ENCODE results near the gene CTPS2. TPM values are rescaled to one million over a fixed set of nuclear protein-coding genes. Genes with fewer than 3 reads are reported as not detected.

CTPS2 gene
- total RNA-seq, 1 donor from 2014 or later, result 78.1 TPM

DNA sequence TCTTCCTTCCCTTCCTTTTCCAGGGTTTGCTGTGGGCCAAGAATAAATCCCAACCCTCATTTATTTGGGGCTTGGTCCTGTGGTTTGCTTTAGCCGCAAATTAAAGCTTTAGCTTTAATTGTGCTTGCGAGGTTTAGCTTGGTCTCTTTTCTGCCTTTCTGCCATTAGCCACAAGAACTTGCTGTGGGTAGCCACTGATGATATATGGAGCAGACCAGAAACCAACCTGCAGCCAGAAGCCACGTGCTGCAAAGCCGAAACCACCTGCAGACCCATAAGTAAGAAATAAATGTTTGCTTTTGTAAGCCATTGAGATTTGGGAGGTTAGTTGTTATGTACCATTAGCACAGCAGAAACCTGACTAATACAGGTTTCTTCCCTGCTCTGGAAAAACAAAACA lies 152.3 kb downstream of the CTPS2 start:
- Mint-ChIP-seq H3K27me3 (ENCODE audit: low read depth) (no peaks in the 10 kb centered on the region), H3K36me3 (no peaks in the 10 kb centered on the region), H3K9me3 (peaks cover 6% of the 10 kb centered on the region), H3K4me3 (no peak overlapping the region), H3K27ac (no peak overlapping the region), H3K4me1 (no peaks in the 10 kb centered on the region)
- TF ChIP-seq, protein P1, sequence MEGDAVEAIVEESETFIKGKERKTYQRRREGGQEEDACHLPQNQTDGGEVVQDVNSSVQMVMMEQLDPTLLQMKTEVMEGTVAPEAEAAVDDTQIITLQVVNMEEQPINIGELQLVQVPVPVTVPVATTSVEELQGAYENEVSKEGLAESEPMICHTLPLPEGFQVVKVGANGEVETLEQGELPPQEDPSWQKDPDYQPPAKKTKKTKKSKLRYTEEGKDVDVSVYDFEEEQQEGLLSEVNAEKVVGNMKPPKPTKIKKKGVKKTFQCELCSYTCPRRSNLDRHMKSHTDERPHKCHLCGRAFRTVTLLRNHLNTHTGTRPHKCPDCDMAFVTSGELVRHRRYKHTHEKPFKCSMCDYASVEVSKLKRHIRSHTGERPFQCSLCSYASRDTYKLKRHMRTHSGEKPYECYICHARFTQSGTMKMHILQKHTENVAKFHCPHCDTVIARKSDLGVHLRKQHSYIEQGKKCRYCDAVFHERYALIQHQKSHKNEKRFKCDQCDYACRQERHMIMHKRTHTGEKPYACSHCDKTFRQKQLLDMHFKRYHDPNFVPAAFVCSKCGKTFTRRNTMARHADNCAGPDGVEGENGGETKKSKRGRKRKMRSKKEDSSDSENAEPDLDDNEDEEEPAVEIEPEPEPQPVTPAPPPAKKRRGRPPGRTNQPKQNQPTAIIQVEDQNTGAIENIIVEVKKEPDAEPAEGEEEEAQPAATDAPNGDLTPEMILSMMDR (IDR thresholded peaks at IDR 0.05; ENCODE audit: unreplicated experiment), result no peak
- no peak for DNase-seq (ENCODE audit: low spot score in 2 of 2, unreplicated experiment in 2 of 2)

DNA sequence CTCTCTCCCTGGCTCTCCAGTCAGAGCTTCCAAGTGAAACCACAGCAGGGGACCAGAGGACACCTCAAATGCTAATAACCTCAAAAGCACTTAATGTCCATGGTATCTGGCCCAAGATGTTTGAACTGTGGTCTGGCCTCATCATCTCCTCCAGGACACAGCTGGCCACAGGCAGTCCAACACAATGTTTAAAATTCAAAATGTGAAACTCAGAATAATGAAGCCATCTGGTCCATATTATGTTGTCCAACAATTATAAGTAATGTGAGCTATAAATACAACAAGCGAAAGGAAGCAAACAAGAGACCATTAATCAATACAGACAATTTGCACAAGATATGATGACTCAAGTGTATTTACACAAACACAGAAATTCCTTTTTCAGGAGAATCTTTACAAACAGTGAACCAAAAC lies 153.3 kb downstream of the CTPS2 start:
- TF ChIP-seq, protein P1 (IDR thresholded peaks at IDR 0.05; ENCODE audit: unreplicated experiment), result no peak
- H3K36me3 Mint-ChIP-seq, result no peaks in the 10 kb centered on the region
- H3K9me3 Mint-ChIP-seq, result peaks cover 6% of the 10 kb centered on the region
- no peak overlapping the region for H3K27ac Mint-ChIP-seq
- H3K27me3 Mint-ChIP-seq (ENCODE audit: low read depth), result no peaks in the 10 kb centered on the region
- H3K4me1 Mint-ChIP-seq, result no peaks in the 10 kb centered on the region
- no peak for DNase-seq (ENCODE audit: low spot score in 2 of 2, unreplicated experiment in 2 of 2)
- H3K4me3 Mint-ChIP-seq, result no peak overlapping the region

DNA sequence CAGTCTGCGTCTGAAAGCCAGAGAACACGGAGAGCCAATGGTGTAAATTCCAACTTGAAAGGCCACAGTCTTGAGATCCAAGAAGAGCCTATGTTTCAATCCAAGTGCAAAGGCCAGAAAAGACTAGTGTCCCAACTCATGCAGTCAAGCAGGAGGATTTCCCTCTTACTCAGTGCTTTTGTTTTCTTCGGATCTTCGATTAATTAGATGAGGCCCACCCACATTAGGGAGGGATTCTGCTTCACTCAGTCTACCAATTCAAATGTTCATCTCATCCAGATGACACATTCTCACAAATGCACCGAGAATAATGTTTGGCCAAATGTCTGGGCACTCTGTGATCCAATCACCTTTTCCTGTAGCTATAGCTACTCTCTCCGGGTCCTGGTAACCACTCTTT lies 154.0 kb downstream of the CTPS2 start:
- no peak for DNase-seq (ENCODE audit: low spot score in 2 of 2, unreplicated experiment in 2 of 2)
- Mint-ChIP-seq H3K4me3 (no peak overlapping the region), H3K36me3 (no peaks in the 10 kb centered on the region), H3K4me1 (no peaks in the 10 kb centered on the region), H3K9me3 (peaks cover 6% of the 10 kb centered on the region), H3K27ac (no peak overlapping the region), H3K27me3 (ENCODE audit: low read depth) (no peaks in the 10 kb centered on the region)
- TF ChIP-seq, protein P1 (IDR thresholded peaks at IDR 0.05; ENCODE audit: unreplicated experiment), result no peak

DNA sequence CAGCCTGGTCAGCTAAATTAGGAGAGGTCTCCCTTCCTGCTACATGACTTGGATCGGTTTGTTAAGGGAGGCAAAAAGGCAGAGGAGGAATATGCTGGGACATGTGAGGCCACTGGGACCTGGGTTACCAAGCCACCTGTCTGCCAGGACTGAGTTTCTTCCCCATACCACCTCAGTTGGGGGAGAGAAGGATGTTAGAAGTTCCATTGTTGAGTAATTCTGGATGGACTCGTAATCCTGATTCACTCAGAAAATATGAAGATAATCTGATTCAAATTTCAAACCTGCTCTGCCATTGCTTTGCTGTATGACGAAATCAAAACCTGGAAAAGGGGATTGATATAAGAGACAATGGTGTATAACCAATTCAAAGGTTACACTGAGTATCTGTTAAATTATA lies 159.9 kb downstream of the CTPS2 start:
- DNase-seq (ENCODE audit: low spot score in 2 of 2, unreplicated experiment in 2 of 2), result no peak
- H3K4me1 Mint-ChIP-seq, result no peaks in the 10 kb centered on the region
- peaks cover 11% of the 10 kb centered on the region for H3K9me3 Mint-ChIP-seq
- H3K27ac Mint-ChIP-seq, result no peak overlapping the region
- H3K4me3 Mint-ChIP-seq, result no peak overlapping the region
- H3K36me3 Mint-ChIP-seq, result no peaks in the 10 kb centered on the region
- TF ChIP-seq, protein P1 (IDR thresholded peaks at IDR 0.05; ENCODE audit: unreplicated experiment), result no peak
- H3K27me3 Mint-ChIP-seq (ENCODE audit: low read depth), result no peaks in the 10 kb centered on the region

DNA sequence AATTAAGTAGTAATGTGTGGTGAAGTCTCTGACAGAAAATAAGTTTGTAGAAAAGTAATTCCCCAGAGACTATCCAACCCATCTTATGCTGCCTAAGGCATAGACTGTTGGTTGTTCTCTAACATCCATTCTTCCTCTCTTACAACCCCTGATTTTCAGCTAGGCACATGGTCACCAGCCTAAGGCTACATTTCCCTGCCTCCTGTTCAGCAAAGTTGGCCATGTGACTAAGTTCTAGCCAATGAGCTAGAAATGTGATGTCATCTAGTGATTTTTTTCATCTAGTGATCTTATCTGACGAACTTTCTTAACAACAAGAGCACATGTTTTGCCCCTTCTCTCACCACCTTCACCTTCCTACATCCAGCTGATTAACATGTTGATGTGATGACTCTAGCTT lies 164.8 kb downstream of the CTPS2 start:
- DNase-seq (ENCODE audit: low spot score in 2 of 2, unreplicated experiment in 2 of 2), result no peak
- Mint-ChIP-seq H3K27ac (no peak overlapping the region), H3K4me3 (no peak overlapping the region), H3K27me3 (ENCODE audit: low read depth) (no peaks in the 10 kb centered on the region), H3K36me3 (no peaks in the 10 kb centered on the region), H3K4me1 (no peaks in the 10 kb centered on the region), H3K9me3 (peaks cover 5% of the 10 kb centered on the region)
- TF ChIP-seq, protein P1 (IDR thresholded peaks at IDR 0.05; ENCODE audit: unreplicated experiment), result no peak

DNA sequence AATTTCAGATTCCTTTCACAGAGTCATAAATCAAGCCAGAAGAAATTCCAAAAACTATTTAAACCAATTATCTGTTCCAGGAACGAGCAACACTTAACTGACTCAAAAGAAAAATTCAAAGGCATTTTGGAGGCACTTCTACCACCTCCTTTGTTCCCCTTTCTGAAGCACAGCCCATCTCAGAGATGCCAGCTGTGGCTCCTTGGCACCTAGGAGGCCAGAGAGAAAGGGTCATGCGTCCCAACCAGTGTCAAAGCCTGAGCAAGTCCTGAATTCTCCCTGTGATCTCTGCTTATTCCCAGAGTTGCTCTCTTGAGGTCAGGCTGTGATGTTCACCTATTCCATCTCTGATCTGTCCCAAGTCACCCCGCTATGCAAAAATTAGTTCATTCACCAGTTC lies 167.5 kb downstream of the CTPS2 start:
- TF ChIP-seq, protein P1 (IDR thresholded peaks at IDR 0.05; ENCODE audit: unreplicated experiment), result no peak
- H3K36me3 Mint-ChIP-seq, result peaks cover 1% of the 10 kb centered on the region
- H3K27me3 Mint-ChIP-seq (ENCODE audit: low read depth), result no peaks in the 10 kb centered on the region
- H3K4me1 Mint-ChIP-seq, result no peaks in the 10 kb centered on the region
- peaks cover 5% of the 10 kb centered on the region for H3K9me3 Mint-ChIP-seq
- H3K4me3 Mint-ChIP-seq, result no peak overlapping the region
- DNase-seq (ENCODE audit: low spot score in 2 of 2, unreplicated experiment in 2 of 2), result no peak
- no peak overlapping the region for H3K27ac Mint-ChIP-seq
